Measurements from ENCODE around the gene PCDH15. TPM values are rescaled to one million over a fixed set of nuclear protein-coding genes. Genes with fewer than 3 reads are reported as not detected.

PCDH15 gene
- total RNA-seq, 1 donor from 2014 or later = 3.2 TPM

DNA sequence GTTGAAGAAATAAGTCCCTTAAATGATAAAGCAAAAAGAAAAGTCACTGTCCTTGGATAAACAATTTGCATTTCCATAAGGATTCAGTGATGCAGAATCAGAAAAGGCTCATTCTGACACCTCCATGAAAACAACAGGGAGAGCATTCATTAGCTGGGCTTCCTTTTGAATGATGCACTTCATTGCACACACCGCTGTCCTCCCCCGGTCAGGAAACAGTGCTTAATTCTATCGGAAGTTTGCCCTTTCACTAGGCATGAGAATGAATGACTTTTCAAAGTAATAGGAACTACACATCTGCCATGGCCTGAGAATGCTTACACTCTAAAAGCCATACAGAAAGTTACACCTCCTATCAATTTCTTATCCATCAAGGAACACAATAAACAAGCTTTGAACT lies 4.2 kb downstream of the PCDH15 start:
- no peak overlapping the region for H3K4me3 ChIP-seq
- H3K27me3 ChIP-seq = no peaks in the 10 kb centered on the region
- H3K27ac ChIP-seq = no peak overlapping the region
- DNase-seq (no peak), ATAC-seq (no peak)
- TF ChIP-seq, protein P1, sequence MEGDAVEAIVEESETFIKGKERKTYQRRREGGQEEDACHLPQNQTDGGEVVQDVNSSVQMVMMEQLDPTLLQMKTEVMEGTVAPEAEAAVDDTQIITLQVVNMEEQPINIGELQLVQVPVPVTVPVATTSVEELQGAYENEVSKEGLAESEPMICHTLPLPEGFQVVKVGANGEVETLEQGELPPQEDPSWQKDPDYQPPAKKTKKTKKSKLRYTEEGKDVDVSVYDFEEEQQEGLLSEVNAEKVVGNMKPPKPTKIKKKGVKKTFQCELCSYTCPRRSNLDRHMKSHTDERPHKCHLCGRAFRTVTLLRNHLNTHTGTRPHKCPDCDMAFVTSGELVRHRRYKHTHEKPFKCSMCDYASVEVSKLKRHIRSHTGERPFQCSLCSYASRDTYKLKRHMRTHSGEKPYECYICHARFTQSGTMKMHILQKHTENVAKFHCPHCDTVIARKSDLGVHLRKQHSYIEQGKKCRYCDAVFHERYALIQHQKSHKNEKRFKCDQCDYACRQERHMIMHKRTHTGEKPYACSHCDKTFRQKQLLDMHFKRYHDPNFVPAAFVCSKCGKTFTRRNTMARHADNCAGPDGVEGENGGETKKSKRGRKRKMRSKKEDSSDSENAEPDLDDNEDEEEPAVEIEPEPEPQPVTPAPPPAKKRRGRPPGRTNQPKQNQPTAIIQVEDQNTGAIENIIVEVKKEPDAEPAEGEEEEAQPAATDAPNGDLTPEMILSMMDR (IDR thresholded peaks at IDR 0.05) = no peak
- no peaks in the 10 kb centered on the region for H3K4me1 ChIP-seq
- no peaks in the 10 kb centered on the region for H3K36me3 ChIP-seq
- intact Hi-C loops (cut with DNase I) = no loop called here
- no peaks in the 10 kb centered on the region for H3K9me3 ChIP-seq

DNA sequence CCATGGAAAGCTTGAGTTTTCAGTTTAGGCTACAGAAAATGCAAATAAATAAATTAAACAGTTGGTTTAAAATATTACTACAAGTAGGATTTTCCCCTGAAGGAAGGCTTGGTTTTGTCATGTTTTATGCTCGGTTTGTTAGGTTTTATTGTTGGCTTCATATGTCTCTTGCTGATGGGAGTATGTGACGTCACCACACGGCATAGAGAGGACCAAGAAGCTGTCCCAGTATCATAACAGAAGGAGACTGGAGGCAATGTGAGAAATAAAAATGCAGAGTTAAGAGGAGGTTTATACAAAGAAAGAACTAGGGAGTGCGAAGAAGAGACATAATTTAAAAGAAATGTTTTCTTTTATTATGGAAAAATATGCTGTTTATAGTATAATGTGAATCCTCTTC lies 24.4 kb downstream of the PCDH15 start:
- Histone ChIP-seq H3K27ac (no peak overlapping the region), H3K36me3 (no peaks in the 10 kb centered on the region), H3K9me3 (no peaks in the 10 kb centered on the region), H3K27me3 (no peaks in the 10 kb centered on the region), H3K4me3 (no peak overlapping the region), H3K4me1 (no peaks in the 10 kb centered on the region)
- TF ChIP-seq, protein P1 (IDR thresholded peaks at IDR 0.05) = no peak
- ATAC-seq (no peak), DNase-seq (no peak)
- intact Hi-C loops (cut with DNase I) = no loop called here

DNA sequence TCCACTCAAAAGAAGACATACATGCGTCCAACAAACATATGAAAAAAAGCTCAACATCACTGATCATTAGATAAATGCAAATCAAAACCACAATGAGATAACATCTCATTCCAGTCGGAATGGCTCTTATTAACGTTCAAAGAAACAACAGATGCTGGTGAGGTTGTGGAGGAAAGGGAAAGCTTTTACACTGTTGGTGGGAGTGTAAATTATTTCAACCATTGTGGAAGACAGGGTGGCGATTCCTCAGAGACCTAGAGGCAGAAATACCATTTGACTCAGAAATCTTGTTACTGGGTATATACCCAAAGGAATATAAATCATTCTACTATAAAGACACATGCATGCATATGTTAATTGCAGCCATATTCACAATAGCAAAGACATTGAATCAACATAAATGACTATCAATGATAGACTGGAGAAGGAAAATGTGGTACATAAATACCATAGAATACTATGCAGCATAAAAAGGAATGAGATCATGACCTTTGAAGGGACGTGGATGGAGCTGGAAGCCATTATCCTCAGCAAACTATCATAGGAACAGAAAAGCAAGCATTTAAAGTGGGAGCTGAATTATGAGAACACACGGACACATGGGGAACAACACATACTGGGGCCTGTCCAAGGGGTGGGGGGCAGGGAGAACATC lies 28.4 kb downstream of the PCDH15 start:
- Histone ChIP-seq H3K27ac (no peak overlapping the region), H3K9me3 (no peaks in the 10 kb centered on the region), H3K36me3 (no peaks in the 10 kb centered on the region), H3K4me1 (no peaks in the 10 kb centered on the region), H3K27me3 (no peaks in the 10 kb centered on the region), H3K4me3 (no peak overlapping the region)
- DNase-seq (no peak), ATAC-seq (no peak)
- TF ChIP-seq, protein P1 (IDR thresholded peaks at IDR 0.05) = no peak
- intact Hi-C loops (cut with DNase I) = no loop called here

DNA sequence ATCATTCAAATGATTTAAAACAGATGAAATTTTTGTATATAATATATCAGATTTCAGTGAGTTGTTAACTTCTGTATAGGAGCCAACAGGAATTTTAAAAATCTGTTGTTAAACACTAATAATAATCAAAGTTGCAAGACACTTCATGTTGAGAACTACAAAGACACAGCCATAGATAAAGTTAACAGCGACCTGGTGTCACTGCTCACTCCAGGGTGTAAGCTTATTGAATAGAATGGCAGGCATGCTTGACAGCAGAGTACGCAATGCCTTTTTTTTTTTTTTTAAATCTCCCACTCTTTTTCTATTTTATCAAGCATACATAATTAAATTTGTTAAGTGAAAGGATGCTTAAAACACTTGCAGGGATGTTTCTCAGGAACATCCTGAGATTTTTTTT lies 32.0 kb downstream of the PCDH15 start:
- no peak overlapping the region for H3K4me3 ChIP-seq
- H3K27ac ChIP-seq = no peak overlapping the region
- no peak for DNase-seq
- ATAC-seq = no peak
- TF ChIP-seq, protein P1 (IDR thresholded peaks at IDR 0.05) = no peak
- no peaks in the 10 kb centered on the region for H3K4me1 ChIP-seq
- H3K9me3 ChIP-seq = no peaks in the 10 kb centered on the region
- no peaks in the 10 kb centered on the region for H3K36me3 ChIP-seq
- intact Hi-C loops (cut with DNase I) = no loop called here
- H3K27me3 ChIP-seq = no peaks in the 10 kb centered on the region

DNA sequence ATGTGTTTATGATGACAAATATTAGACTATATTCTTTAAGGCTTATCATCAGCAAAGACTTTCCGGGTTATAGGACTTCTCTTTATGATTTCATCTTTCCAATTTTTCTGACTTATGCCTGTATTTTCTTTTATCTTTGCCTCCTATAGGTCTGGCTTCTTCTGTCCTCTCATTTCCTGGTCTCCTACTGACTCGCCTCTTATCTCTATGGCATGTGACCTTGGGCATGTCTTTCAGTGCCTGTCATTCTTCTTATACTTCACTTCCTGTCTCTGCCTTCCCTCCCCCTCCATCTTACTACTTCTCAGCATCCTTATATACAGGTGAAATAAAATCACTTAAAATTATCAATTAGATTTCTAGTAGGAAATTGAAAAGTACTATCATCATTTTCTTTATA lies 42.2 kb downstream of the PCDH15 start:
- TF ChIP-seq, protein P1 (IDR thresholded peaks at IDR 0.05) = no peak
- DNase-seq (no peak), ATAC-seq (no peak)
- Histone ChIP-seq H3K27ac (no peak overlapping the region), H3K27me3 (no peaks in the 10 kb centered on the region), H3K4me1 (no peaks in the 10 kb centered on the region), H3K9me3 (no peaks in the 10 kb centered on the region), H3K36me3 (no peaks in the 10 kb centered on the region), H3K4me3 (no peak overlapping the region)
- intact Hi-C loops (cut with DNase I) = no loop called here

DNA sequence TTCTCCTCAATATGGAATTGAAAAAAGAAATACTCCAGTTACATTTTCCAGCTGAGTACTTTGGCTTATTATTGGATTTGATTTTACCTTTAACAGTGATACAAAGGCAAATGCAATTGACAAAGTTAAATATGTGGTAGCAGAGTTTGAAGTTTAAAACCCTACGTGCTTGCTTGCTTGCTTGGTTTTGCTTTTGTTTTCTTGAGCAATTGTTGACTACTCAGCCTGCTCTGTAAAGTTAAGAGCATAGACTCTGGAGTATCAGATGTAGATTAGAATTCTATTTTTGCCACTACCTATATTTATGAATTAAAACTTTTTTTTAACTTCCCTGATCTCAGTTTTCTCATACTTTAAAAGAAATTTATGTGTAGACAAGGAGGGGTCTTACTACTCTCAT lies 51.4 kb downstream of the PCDH15 start:
- no peaks in the 10 kb centered on the region for H3K9me3 ChIP-seq
- TF ChIP-seq, protein P1 (IDR thresholded peaks at IDR 0.05) = no peak
- intact Hi-C loops (cut with DNase I) = no loop called here

More for the DNA sequence above, 51.4 kb downstream of the PCDH15 start:
- H3K27ac ChIP-seq = no peak overlapping the region
- H3K4me3 ChIP-seq = no peak overlapping the region
- no peaks in the 10 kb centered on the region for H3K36me3 ChIP-seq
- H3K4me1 ChIP-seq = no peaks in the 10 kb centered on the region
- no peak for ATAC-seq
- no peak for DNase-seq
- no peaks in the 10 kb centered on the region for H3K27me3 ChIP-seq
